Suprapubic skin (tissue), 4 donors: ENCODE results near the gene SIGLEC15. TPM values are rescaled to one million over a fixed set of nuclear protein-coding genes. Genes with fewer than 3 reads are reported as not detected.
A peak's percentile ranks its signal among the peaks of the same experiment; 100 is the strongest.

Source experiments
- DNase-seq, 2 donors: peaks; one replicate each; pipeline ENCODE4 v3.0.0-alpha.2; 2019; ENCODE audit warnings: low spot score in 2 of 2
- H3K27ac ChIP-seq: fragments of 200-600 bp; sonication (generic); one replicate; pipeline ENCODE4 v1.5.1; 2019
- H3K27me3 ChIP-seq: fragments of 200-600 bp; sonication (generic); one replicate; pipeline ENCODE4 v1.5.1; 2019
- H3K36me3 ChIP-seq: fragments of 200-600 bp; sonication (generic); one replicate; pipeline ENCODE4 v1.5.1; 2019
- H3K4me1 ChIP-seq: fragments of 200-600 bp; sonication (generic); one replicate; pipeline ENCODE4 v1.5.1; 2019
- H3K4me3 ChIP-seq: fragments of 200-600 bp; sonication (generic); one replicate; pipeline ENCODE4 v1.5.1; 2019; ENCODE audit warnings: mild to moderate bottlenecking
- H3K9me3 ChIP-seq: fragments of 200-600 bp; sonication (generic); one replicate; pipeline ENCODE4 v1.5.1; 2019
- CTCF ChIP-seq, 2 donors: fragments of 200-600 bp in 1 of 2; fragments of 450-650 bp in 1 of 2; sonication (generic) in 1 of 2; IDR thresholded peaks; one replicate each; pipeline ENCODE4 v1.5.1; 2016 to 2019; ENCODE audit warnings: antibody characterized with exemption in 2 of 2, mild to moderate bottlenecking in 1 of 2, moderate library complexity in 1 of 2
- EP300 ChIP-seq: sonication (generic); formaldehyde crosslinking; IDR thresholded peaks from one replicate; pipeline ENCODE4 v1.6.1; 2017; ENCODE audit warnings: antibody characterized with exemption
- POLR2A ChIP-seq, 2 donors: fragments of 450-650 bp; IDR thresholded peaks; one replicate each; pipeline ENCODE4 v1.6.1; 2017; ENCODE audit warnings: antibody characterized with exemption in 2 of 2, mild to moderate bottlenecking in 2 of 2, moderate library complexity in 2 of 2
- POLR2AphosphoS5 ChIP-seq, 3 donors: sonication (generic); formaldehyde crosslinking; IDR thresholded peaks; one replicate each; pipeline ENCODE4 v1.6.1; 2017; ENCODE audit warnings: antibody characterized with exemption in 3 of 3
- WGBS: methylation state at CpG from one replicate; pipeline ENCODE4 v1.1.5; 2018; 5-methylcytosine and 5-hydroxymethylcytosine counted together
- total RNA-seq, 4 donors: library from RNA; depleted of rRNA; stranded (reverse); fragments of >200 nt; gene quantifications; one replicate each; pipeline ENCODE4 v1.1.0, GENCODE V29; 2016

SIGLEC15 gene
- total RNA-seq, 4 donors from 2014 or later: 0.57 to 3.4 (median 0.98) TPM; not detected in 1

- no peak for TF ChIP-seq CTCF (IDR thresholded peaks at IDR 0.05)
- TF ChIP-seq POLR2A (IDR thresholded peaks at IDR 0.05): no peak
- no peak for TF ChIP-seq EP300
- TF ChIP-seq POLR2AphosphoS5 (IDR thresholded peaks at IDR 0.05): no peak
- no peaks in the 10 kb centered on the region for H3K9me3 ChIP-seq
- peaks cover 24% of the 10 kb centered on the region for H3K27me3 ChIP-seq
- no peaks in the 10 kb centered on the region for H3K36me3 ChIP-seq
- no peak for DNase-seq
- 65% methylated on average over 3 of the region's 3 CpGs for WGBS
- no peak overlapping the region for H3K4me3 ChIP-seq
- H3K27ac ChIP-seq: no peak overlapping the region
- peaks cover 25% of the 10 kb centered on the region for H3K4me1 ChIP-seq
Measured at GRCh38 chr18:45835057-45835636, 9.7 kb downstream of the SIGLEC15 start.

- peaks cover 26% of the 10 kb centered on the region for H3K27me3 ChIP-seq
Measured at GRCh38 chr18:45836242-45837205, 11.0 kb downstream of the SIGLEC15 start.

GRCh38 chr18:45837283-45838070, 12.0 kb downstream of the SIGLEC15 start:
- peak overlapping the region; percentile 25 for H3K27ac ChIP-seq

More at GRCh38 chr18:45836242-45837205, 11.0 kb downstream of the SIGLEC15 start:
- 63% methylated on average over 10 of the region's 14 CpGs for WGBS
- no peaks in the 10 kb centered on the region for H3K9me3 ChIP-seq
- no peak for DNase-seq
- peaks cover 25% of the 10 kb centered on the region for H3K4me1 ChIP-seq
- H3K36me3 ChIP-seq: no peaks in the 10 kb centered on the region
- no peak overlapping the region for H3K4me3 ChIP-seq
- TF ChIP-seq CTCF (IDR thresholded peaks at IDR 0.05) (no peak), POLR2A (IDR thresholded peaks at IDR 0.05) (no peak), EP300 (no peak), POLR2AphosphoS5 (IDR thresholded peaks at IDR 0.05) (no peak)
- peak overlapping the region; percentile 12 for H3K27ac ChIP-seq

DNA sequence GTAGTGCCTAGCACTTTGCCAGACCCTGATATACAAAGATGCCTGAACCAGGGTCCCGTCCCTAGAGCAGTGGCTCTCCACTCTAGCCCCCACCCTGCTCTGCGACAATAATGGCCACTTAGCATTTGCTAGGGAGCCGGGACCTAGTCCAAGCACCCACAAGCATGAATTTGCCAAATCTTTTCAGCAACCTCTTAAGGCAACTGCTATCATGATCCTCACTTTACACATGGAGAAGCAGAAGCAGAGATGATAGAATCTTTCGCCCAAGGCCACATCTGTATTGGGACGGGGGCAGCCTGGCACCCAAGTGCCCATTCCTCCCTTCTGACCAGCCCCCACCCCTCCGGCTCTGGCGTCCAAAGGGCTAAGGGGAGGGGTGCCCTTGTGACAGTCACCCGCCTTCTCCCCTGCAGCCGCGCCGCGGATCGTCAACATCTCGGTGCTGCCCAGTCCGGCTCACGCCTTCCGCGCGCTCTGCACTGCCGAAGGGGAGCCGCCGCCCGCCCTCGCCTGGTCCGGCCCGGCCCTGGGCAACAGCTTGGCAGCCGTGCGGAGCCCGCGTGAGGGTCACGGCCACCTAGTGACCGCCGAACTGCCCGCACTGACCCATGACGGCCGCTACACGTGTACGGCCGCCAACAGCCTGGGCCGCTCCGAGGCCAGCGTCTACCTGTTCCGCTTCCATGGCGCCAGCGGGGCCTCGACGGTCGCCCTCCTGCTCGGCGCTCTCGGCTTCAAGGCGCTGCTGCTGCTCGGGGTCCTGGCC, 13.0 kb downstream of the SIGLEC15 start:
- Histone ChIP-seq H3K36me3 (no peaks in the 10 kb centered on the region), H3K27ac (no peak overlapping the region), H3K9me3 (no peaks in the 10 kb centered on the region), H3K4me3 (peak overlapping the region; percentile 47), H3K27me3 (peaks cover 27% of the 10 kb centered on the region), H3K4me1 (peaks cover 25% of the 10 kb centered on the region)
- 13% methylated on average over 4 of the region's 53 CpGs for WGBS
- TF ChIP-seq EP300 (no peak), POLR2AphosphoS5 (IDR thresholded peaks at IDR 0.05) (no peak), CTCF (IDR thresholded peaks at IDR 0.05) (no peak), POLR2A (IDR thresholded peaks at IDR 0.05) (no peak)
- no peak for DNase-seq

More at GRCh38 chr18:45837283-45838070, 12.0 kb downstream of the SIGLEC15 start:
- TF ChIP-seq POLR2AphosphoS5 (IDR thresholded peaks at IDR 0.05): no peak
- no peak for TF ChIP-seq POLR2A (IDR thresholded peaks at IDR 0.05)
- TF ChIP-seq CTCF (IDR thresholded peaks at IDR 0.05): peak in 1 of 2 donors; percentile 32
- TF ChIP-seq EP300: no peak
- Histone ChIP-seq H3K36me3 (no peaks in the 10 kb centered on the region), H3K9me3 (no peaks in the 10 kb centered on the region), H3K4me3 (peak overlapping the region; percentile 47), H3K27me3 (peaks cover 27% of the 10 kb centered on the region), H3K4me1 (peaks cover 25% of the 10 kb centered on the region)
- WGBS: 9% methylated on average over 43 of the region's 84 CpGs
- no peak for DNase-seq
